Muscle of leg (tissue), 11 donors: ENCODE data around the gene FANK1. TPM values are rescaled to one million over a fixed set of nuclear protein-coding genes. Genes with fewer than 3 reads are reported as not detected.

Source experiments
- DNase-seq: peaks from one replicate; pipeline ENCODE4 v3.0.0; 2013
- H3K27ac ChIP-seq: one replicate; pipeline ENCODE4 v1.5.1; 2013; ENCODE audit warnings: mild to moderate bottlenecking, low read length, control low read depth
- H3K27me3 ChIP-seq: one replicate; pipeline ENCODE4 v1.6.1; 2013; ENCODE audit warnings: low read length; ENCODE audit not compliant: control insufficient read depth, insufficient read depth
- H3K36me3 ChIP-seq: one replicate; pipeline ENCODE4 v1.6.1; 2013; ENCODE audit warnings: low read length; ENCODE audit not compliant: control insufficient read depth, insufficient read depth
- H3K4me1 ChIP-seq: one replicate; pipeline ENCODE4 v1.6.1; 2013; ENCODE audit warnings: low read length; ENCODE audit not compliant: control insufficient read depth, insufficient read depth
- H3K4me3 ChIP-seq: one replicate; pipeline ENCODE4 v1.5.1; 2013; ENCODE audit warnings: low read length, control low read depth
- H3K9me3 ChIP-seq: replicated peaks from 2 replicates; pipeline ENCODE4 v1.6.1; 2013; ENCODE audit warnings: low read depth, low read length; ENCODE audit not compliant: control insufficient read depth
- WGBS: methylation state at CpG from one replicate; pipeline ENCODE4 v1.1.5; 2013; ENCODE audit warnings: missing lambda C conversion rate; ENCODE audit not compliant: insufficient coverage; 5-methylcytosine and 5-hydroxymethylcytosine counted together
- polyA plus RNA-seq, 8 donors: library from polyadenylated mRNA; unstranded; fragments of 120-200 nt; gene quantifications; one replicate each; pipeline versions ENCODE4 v1.2.1 to v1.2.3, GENCODE V29; 2013; ENCODE audit warnings: inconsistent platforms in 1 of 8, low replicate concordance in 1 of 8; ENCODE audit not compliant: insufficient read length in 8 of 8, insufficient read depth in 1 of 8
- total RNA-seq: library from RNA; stranded (reverse); fragments of 120-200 nt; gene quantifications from one replicate; pipeline ENCODE4 v1.2.4, GENCODE V29; 2013

FANK1 gene
- total and polyA plus RNA-seq, 9 donors: 0.36 to 1.6 (median 0.61) TPM

DNA sequence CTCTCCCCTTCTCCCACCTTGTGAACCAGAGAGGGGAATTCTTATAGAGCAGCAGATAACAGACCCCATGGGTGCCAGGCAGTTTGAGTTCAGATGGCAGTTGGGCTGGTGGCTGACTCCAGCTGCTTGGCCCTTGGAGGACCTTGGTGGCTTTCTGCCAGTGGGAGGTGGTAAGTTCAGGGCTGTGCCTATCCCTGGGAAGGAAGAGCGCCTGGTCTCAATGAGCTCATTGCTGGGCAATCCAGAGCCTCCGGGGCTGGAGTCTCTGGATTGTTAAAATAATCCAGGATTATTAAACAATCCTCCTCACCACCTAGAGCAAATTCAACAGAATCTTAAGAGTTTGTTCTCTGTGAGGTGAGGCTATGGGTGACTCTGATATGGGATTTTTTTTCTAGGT, 105.2 kb downstream of the FANK1 start:
- DNase-seq: peak; percentile 49
- no CpG with 5 or more reads among the region's 2 CpGs for WGBS
- no peak overlapping the region for H3K4me3 ChIP-seq
- H3K27me3 ChIP-seq: no peaks in the 10 kb centered on the region
- no peak overlapping the region for H3K27ac ChIP-seq
- H3K9me3 ChIP-seq: no peaks in the 10 kb centered on the region
- H3K4me1 ChIP-seq: peaks cover 4% of the 10 kb centered on the region
- no peaks in the 10 kb centered on the region for H3K36me3 ChIP-seq

DNA sequence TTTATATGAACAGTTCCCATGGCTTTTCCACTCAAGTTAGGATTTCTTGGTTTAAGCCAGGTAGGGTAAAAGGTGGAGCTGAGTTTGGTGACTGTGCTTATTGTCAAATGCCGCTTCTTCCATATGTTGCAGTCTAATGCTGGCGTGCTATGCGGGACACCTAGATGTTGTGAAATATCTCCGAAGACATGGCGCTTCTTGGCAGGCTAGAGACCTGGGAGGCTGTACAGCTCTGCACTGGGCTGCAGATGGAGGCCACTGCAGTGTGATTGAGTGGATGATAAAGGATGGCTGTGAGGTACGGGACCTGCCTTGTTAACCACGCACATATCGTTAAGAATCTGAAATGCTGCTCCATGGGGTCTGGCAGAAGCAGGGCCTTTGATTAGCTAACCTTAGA, 108.4 kb downstream of the FANK1 start:
- H3K4me3 ChIP-seq: no peak overlapping the region
- peaks cover 4% of the 10 kb centered on the region for H3K4me1 ChIP-seq
- WGBS: 78% methylated on average over 8 of the region's 8 CpGs
- no peak for DNase-seq
- no peaks in the 10 kb centered on the region for H3K36me3 ChIP-seq
- H3K27ac ChIP-seq: no peak overlapping the region
- H3K27me3 ChIP-seq: no peaks in the 10 kb centered on the region
- no peaks in the 10 kb centered on the region for H3K9me3 ChIP-seq

DNA sequence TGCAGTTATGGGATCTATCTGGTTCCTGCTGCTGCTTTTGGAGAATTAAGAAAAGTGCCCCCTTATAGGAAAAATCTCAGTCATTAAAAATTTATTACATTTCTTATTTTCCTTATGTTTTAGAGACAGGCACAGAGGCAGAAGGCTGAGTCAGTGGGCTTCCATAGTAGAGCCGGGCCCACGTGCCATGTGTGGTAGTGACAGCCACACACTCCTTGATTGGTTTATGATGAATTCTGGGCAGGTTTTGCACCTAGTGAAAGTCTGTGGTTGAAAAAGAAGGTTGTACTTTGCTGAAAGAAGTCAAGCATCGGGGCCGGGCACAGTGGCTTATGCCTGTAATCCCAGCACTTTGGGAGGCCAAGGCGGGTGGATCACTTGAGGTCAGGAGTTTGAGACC, 109.9 kb downstream of the FANK1 start:
- H3K4me1 ChIP-seq: peaks cover 4% of the 10 kb centered on the region
- H3K4me3 ChIP-seq: no peak overlapping the region
- no peaks in the 10 kb centered on the region for H3K36me3 ChIP-seq
- no peaks in the 10 kb centered on the region for H3K9me3 ChIP-seq
- H3K27me3 ChIP-seq: no peaks in the 10 kb centered on the region
- DNase-seq: no peak
- 100% methylated on average over 2 of the region's 5 CpGs for WGBS
- H3K27ac ChIP-seq: no peak overlapping the region

DNA sequence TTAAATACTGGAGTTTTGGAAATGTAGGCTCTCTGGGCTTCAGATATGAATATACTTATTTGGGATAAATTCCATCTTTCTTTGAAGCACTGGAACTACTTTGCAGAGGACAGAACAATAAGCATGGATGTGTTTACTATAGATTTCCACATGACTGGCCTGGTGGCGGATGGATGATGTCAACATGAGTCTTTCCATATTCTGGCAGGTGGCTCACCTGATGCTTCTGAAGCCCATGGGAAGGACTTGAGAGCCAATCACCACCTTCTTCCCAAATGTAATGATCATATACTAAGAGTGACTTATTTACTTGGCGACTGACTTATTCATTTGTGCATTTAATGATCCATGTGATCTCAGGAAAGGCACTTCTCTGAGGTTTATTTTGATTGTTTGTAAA, 110.5 kb downstream of the FANK1 start:
- H3K9me3 ChIP-seq: no peaks in the 10 kb centered on the region
- DNase-seq: no peak
- no peak overlapping the region for H3K27ac ChIP-seq
- H3K4me3 ChIP-seq: no peak overlapping the region
- WGBS: no CpG with 5 or more reads among the region's 2 CpGs
- no peaks in the 10 kb centered on the region for H3K4me1 ChIP-seq
- H3K36me3 ChIP-seq: no peaks in the 10 kb centered on the region
- H3K27me3 ChIP-seq: no peaks in the 10 kb centered on the region

DNA sequence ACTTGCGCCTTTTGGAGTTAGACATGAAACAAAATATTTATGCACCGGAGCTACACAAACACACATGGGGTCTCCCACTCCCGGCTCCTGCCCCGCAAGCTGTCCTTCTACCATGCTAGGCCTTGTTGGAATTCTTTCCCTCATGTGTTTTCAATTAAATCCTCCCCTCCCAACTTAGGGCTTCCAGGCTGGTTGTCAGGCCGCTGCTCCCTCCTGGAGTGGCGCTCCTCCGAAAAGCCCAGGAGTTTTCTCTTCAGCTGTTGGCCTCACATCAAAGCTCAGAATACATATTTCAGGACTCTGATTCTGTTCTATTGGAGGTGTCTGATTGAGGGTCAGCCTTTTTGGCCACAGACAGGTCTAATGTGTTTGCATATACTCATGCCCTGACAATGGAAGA, 113.3 kb downstream of the FANK1 start:
- no peaks in the 10 kb centered on the region for H3K9me3 ChIP-seq
- peaks cover 5% of the 10 kb centered on the region for H3K4me1 ChIP-seq
- DNase-seq: no peak
- 50% methylated on average over 3 of the region's 7 CpGs for WGBS
- peaks cover 3% of the 10 kb centered on the region for H3K36me3 ChIP-seq
- no peaks in the 10 kb centered on the region for H3K27me3 ChIP-seq
- no peak overlapping the region for H3K27ac ChIP-seq
- H3K4me3 ChIP-seq: no peak overlapping the region

DNA sequence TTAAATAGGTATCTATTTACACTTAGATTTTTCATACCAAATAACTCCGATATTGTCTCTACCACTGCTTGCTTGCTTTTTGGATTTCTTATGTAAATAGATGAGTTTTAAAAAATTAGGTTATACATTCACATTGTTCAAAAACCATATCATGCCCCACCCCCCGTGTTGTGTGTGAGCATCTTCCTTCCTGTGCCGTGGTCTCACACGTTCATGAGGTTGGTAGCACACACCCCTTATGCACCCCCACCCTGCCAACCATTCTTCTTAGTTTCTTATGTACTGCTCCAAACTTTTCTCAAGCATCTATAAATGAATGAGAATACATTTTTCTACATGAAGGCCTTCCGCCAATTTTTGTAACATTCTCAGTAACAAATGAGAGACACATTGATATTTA, 115.6 kb downstream of the FANK1 start:
- DNase-seq: no peak
- Histone ChIP-seq H3K27me3 (no peaks in the 10 kb centered on the region), H3K4me3 (no peak overlapping the region), H3K27ac (no peak overlapping the region), H3K36me3 (peaks cover 11% of the 10 kb centered on the region), H3K9me3 (no peaks in the 10 kb centered on the region), H3K4me1 (peaks cover 5% of the 10 kb centered on the region)
- WGBS: 80% methylated on average over 3 of the region's 5 CpGs

DNA sequence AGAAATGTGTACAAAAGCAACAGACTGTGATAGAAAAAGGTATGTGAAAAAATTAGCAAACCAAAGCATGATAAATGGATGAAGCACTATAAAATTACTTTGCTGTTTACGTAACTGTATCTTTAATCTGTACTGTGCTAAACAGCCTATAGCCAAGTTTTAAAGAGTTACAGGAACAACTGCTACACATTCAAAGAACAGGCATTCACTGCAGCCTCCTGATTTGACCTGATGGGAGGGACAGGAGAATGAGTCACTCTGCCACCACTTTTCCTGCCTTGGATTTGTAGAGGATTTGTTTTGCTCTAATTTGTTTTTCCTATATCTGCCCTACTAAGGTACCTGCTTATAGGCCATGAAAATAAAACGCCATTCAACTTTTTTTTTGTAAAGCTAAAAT, 116.1 kb downstream of the FANK1 start:
- H3K4me3 ChIP-seq: no peak overlapping the region
- H3K4me1 ChIP-seq: peaks cover 5% of the 10 kb centered on the region
- WGBS: no CpG with 5 or more reads among the region's 2 CpGs
- H3K27ac ChIP-seq: no peak overlapping the region
- no peak for DNase-seq
- no peaks in the 10 kb centered on the region for H3K27me3 ChIP-seq
- peaks cover 11% of the 10 kb centered on the region for H3K36me3 ChIP-seq
- H3K9me3 ChIP-seq: no peaks in the 10 kb centered on the region

DNA sequence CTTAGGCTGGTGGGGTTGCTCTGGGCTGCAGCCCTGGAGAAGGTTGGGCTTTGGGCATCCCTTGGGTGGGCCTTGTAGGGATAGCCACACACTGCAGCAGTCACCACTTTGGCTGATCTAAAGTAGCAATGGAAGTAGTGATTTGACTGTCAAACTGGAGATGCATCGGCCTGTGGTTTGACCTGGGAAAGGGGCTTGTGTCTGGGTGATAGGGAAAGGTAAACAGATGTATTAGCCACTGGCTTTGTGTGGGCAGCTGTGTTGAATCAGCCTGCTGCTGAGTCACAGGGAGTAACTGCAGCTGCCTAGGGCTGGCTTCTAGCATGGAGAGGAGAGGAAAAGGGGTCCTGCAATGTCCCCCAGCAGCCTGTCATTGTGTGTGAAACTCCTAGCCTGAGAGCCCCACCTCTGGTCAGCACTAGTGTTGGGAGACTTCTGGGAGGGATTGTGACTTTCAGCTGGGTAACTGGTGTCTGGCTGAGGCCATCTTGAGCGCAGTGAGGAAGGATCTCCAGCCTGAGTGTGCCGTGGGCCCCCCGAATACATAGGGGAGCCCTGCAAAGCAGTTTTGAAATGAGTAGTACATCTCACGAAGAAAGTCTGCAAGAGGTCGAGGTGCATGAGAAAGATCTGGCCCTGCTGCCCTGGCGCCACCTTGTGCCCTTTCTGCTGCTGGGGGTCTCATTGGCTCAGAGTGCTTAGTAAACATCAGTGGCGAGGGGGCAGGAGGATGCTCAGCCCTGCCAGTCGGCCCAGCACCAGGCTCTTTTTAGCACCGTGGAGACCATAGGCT, 117.3 kb downstream of the FANK1 start:
- H3K4me1 ChIP-seq: peaks cover 5% of the 10 kb centered on the region
- H3K27me3 ChIP-seq: no peaks in the 10 kb centered on the region
- no peak for DNase-seq
- no peak overlapping the region for H3K4me3 ChIP-seq
- 74% methylated on average over 9 of the region's 10 CpGs for WGBS
- no peak overlapping the region for H3K27ac ChIP-seq
- no peaks in the 10 kb centered on the region for H3K9me3 ChIP-seq
- peaks cover 15% of the 10 kb centered on the region for H3K36me3 ChIP-seq

DNA sequence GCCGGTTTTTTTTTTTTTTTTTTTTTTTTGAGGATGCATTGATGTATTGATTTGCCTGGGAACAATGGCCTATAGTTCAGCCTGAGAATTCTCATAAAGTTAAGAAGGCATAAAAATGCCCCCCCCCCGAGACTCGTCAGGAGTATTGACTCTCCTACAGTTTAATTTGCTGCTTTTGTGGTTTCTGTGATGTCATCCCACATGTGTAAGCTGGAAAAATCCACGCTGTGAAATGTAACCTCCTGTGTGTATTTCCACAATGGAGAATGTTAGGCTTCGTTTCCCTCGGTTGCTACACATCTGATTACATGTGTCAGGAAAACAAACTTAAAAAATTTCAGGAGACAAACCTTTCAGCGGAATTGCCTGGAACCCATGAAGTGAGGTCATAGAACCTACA, 117.9 kb downstream of the FANK1 start:
- Histone ChIP-seq H3K36me3 (peaks cover 19% of the 10 kb centered on the region), H3K27ac (no peak overlapping the region), H3K27me3 (no peaks in the 10 kb centered on the region), H3K4me1 (peaks cover 5% of the 10 kb centered on the region), H3K9me3 (no peaks in the 10 kb centered on the region), H3K4me3 (no peak overlapping the region)
- peak; percentile 46 for DNase-seq
- WGBS: 50% methylated on average over 1 of the region's 7 CpGs

DNA sequence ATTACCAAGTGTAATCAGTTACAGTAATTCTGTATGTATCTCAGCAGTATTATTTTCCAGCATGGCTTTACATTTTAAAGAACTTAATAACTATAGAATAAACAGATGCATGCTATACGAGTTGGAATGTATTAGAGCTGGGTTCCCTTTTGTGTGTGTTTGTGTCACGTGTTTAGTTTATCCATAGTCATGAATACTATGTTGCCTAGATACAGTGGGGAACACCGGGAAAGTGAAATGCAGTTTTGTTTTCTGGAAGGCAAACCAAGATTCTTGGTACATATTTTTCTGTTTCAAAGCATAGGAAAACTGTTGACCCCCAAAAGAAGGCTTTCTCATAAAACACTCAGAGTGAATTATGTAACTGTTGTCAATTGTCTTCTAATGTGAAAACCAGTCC, 119.0 kb downstream of the FANK1 start:
- Histone ChIP-seq H3K36me3 (peaks cover 26% of the 10 kb centered on the region), H3K27me3 (no peaks in the 10 kb centered on the region), H3K9me3 (no peaks in the 10 kb centered on the region), H3K4me1 (peaks cover 5% of the 10 kb centered on the region), H3K27ac (no peak overlapping the region), H3K4me3 (no peak overlapping the region)
- DNase-seq: peak; percentile 61
- no CpG with 5 or more reads among the region's 3 CpGs for whole genome bisulfite sequencing
